ENCODE data around the gene TOP2B. TPM values are rescaled to one million over a fixed set of nuclear protein-coding genes. Genes with fewer than 3 reads are reported as not detected.

TOP2B gene
- total RNA-seq, 1 donor from 2014 or later, result 192 TPM

DNA sequence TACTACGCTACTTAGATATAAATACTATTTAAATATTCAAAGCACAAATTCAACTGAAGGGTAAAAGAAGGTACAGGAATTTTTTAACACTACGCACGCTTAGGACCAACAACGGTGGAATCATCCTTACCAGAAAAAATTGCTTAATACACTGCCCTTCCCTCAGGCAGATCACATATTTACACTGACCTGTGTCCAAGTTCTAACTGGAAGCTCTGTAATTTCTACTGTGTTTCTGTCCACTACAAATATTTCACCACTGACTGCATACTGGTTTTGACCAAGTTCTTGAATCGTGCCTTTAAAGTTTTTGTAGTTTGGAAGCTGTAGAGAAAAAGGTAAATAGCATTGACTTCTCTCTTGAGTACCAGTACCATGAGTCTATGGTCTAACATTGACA lies 44.2 kb downstream of the TOP2B start:
- no peak for DNase-seq (ENCODE audit: low spot score)

DNA sequence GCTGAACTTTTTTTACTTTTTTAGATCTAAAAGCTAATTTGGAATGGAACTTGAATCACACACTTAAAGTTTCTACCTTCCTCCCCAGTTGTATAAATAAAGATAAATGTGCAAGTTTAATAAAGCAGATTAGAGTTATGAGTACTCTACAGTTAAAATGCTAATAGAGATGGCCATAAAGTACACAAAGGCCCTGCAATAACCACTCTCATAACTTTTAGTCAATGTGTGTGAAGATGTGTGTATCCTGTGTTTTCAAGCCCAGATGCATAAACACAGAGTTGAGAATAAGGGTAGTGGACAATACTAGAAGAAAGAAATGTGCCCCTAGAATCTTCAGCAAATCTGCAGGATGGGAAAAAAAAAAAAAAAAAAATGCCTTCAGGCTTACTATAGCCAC lies 45.3 kb downstream of the TOP2B start:
- DNase-seq (ENCODE audit: low spot score), result no peak

DNA sequence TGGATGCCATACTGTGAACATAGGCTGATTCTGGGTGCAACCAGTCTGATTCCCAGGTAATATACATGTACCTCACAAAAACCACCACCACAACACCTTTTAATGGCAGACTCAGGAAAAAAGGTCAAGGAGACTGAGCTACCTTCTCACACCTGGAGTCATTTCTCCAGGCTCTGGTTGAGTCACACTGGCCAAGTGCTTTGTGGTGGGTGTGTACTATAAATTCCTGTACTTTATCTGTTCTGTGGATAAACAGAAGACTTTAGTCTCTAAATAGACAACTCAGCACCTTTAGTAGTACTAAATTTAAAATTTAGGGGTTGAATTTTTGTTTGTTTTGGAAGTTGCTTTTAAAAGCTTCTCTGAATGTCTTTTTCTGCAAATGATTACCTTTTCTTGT lies 46.7 kb downstream of the TOP2B start:
- DNase-seq (ENCODE audit: low spot score), result no peak

DNA sequence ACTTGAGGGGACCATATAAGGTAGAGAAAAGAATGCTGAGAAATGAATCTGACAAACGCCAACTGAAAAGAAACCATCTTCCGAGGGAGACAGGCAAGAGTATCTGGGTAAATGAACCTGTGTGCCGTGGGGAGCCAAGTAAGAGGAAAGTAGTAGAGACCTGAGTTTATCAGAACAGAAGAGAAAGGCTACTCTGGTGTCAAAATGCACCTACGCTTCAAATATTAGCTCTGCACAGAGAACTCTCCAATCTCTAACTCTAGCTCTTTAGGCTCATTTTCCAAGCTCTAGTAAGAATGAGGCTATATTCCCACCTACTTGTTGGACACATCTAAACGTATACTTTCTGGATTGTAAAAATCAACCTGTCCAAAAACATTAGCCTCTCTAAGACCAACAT lies 53.5 kb downstream of the TOP2B start:
- DNase-seq (ENCODE audit: low spot score), result no peak

DNA sequence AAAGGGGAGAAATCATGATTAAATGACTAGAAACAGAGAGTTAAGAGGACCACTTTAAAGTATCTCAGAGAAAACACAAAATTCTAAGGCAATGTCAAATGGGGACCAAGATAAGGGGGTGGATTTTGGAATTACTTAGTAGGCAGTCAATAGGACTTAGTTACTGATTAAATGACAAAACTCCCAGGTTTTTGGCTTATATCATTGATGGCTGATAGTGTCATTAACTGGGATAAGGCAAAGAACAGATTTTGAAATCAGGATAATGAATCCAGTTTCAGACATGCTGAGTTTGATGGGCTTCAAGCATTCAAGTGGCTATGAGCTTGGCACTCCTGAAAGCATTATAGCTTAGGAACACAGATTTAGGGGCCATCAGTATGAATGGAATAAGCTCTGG lies 53.9 kb downstream of the TOP2B start:
- no peak for DNase-seq (ENCODE audit: low spot score)

DNA sequence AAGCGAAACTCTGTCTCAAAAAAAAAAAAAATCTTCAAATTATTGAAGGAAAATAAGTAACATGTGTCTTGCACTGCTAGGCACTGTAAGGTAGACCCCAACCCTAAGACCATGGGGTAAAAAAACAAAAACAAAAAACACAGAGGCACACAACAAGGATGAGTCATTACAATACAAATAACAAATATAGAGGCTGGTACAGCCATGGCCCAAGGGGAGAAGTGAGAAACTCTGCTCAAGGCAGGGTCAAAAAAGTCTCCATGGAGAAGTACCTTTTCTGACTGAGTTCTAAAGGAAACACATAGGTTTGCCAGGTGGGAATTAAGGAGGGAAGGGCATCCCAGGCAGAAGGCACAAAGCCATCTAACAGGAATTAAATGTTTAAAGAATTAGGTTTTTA lies 54.5 kb downstream of the TOP2B start:
- no peak for DNase-seq (ENCODE audit: low spot score)

DNA sequence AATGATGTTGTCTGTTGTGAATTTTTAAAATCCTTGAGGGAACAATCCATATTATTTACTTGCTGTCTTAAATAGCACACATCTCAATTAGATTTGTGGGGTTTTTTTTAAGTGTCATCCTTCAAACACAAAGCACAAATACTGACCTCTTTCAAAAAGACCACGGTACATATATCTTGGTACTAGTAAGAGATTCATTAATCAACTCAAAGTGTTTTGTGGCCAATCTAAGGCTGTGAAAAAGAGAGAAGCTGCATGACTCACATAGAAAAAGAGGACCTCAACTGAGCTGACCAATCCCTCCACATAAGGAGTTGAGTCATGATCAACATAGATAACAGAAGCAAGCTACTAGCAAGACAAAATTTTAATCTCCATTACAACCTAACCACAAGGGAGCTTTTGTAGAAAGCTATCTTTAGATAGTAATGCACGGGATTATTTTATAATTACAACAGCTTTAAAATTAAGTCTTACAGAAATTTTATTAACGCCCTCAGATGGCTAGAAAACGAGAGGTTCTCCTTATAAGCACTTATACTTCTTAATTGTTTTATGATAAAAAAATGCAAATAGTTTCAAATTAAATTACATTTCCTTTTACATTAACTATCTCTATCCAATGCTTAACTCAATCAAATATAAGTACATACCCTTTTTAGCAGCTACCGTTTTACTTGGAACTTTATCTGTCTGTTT lies 60.5 kb downstream of the TOP2B start:
- no peak for DNase-seq (ENCODE audit: low spot score)

DNA sequence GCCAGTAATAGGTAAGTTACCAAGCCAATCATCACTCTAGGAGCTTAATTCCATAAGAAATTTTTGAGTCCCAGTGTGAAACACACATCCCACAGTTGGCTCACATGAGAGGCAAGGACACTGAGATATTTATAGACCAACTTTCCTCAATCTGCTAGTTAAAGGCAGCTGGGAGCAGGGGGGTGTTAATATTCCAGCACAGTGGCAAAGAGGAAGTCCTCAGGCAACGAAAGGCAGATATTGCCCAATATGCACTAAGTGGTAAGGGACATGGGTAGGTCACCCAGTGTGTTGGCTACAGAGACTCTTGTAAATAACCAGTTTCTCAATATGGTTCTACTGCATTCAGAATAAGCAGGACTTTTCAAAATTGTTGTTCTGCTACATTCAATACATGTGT lies 61.0 kb downstream of the TOP2B start:
- no peak for DNase-seq (ENCODE audit: low spot score)

DNA sequence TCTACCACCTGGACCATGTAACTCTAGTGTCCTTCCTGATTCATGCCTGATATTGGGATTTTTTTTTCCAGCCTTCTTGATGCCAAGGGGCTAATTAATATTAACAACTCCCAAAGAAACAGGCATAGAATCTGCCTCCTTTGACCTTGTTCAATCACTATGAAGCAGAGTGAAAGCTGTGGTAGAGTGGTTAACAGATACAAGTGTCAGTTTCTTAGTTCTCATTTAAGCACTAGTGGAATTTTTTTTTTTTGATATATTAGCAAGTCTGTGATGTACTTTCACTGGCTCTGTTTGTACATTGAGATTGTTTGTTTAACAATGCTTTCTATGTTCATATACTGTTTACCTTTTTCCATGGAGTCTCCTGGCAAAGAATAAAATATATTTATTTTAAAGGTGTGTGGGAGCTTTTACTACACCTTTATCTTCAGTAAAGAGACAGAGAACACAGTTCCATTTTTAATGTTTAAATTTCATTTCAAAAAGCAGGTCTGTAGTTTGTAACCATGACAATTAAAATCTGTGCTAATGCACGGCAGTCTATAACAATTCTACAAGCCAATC lies 67.1 kb downstream of the TOP2B start:
- no peak for DNase-seq (ENCODE audit: low spot score)

DNA sequence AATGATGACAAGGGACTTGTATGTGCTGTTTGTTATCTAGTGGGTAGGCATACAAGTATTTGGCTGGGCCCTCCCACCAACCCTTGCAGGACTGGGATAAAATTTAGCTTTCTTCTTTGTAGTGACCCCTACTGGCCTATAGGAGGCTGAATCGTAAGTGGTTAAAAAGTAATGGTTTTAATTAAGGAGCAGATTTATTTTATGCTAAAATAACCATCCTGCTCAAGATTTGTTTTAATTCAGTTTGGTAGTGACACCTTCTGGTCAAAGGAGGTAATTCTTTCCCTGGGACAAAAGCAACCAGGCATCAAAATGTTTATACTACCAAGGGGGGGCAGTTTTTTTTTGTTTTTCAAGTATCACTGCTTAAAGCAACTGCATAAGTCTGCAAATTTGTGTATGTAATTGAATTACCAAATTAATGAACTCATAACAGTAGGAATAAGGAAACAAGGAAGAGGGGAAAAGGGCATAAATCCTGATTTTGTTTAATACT lies 70.7 kb downstream of the TOP2B start:
- no peak for DNase-seq (ENCODE audit: low spot score)

DNA sequence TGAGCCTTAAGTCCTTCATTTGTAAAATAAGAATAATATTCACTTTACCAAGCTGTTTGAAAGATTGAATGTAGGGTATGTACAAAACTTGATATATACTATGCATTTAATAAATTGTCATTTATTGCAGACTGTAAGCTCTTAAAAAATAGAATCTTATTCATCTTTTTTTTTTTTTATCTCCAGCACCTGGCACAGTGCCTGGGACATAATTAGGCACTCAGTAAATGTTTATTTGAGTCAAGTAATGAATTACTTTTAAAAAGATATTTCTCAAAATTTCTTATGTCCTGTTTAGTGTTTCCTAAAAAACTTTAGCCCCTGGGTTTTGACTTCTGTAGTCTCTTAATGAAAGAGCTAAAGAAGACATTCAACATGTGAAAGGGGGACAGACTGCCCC lies 71.7 kb downstream of the TOP2B start:
- no peak for DNase-seq (ENCODE audit: low spot score)

DNA sequence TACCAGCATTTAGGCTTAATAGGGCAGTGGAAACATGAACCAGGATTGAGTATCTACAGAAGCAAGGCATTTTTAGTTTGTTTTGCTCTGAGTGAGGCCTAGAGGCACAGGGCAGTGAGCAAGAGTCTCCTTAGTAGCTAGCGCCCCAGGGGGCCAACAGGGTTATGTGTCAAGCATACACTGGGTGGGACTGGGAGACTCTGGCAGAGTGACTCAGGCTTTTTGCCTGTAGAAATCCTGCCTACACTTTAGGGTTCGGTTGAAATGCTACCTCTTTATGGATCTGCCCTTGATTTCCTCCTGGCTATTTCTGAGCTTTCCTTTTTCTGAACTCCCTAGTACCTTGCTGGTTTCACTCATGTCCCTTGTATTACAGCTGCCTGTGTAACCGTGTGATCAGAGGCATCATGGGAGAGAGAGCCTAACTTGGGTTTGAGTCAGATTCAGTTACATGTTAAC lies 72.2 kb downstream of the TOP2B start:
- DNase-seq (ENCODE audit: low spot score), result no peak

DNA sequence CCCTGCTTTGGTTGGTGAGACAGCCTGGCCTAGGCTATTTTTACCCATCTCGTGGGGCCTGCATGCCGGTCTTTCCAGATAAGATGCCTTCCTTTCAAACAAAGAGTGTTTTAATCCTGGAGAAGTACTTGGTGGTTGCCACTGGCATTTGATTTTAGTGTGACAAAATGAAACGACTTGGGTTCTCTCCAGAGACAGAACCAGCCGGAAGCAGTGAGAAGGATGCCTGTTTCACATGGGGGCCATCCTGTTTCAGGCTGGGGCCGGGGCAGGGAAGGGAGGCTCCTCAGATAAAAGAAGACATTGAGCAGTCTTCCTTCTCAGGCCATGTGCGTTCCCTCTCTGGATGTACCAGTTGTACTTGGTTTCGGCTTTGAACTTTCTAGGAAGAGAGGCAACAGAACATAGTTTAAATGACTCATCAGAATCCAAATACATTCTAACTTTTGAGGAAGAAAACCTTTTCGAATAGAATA lies 74.9 kb downstream of the TOP2B start:
- no peak for DNase-seq (ENCODE audit: low spot score)

DNA sequence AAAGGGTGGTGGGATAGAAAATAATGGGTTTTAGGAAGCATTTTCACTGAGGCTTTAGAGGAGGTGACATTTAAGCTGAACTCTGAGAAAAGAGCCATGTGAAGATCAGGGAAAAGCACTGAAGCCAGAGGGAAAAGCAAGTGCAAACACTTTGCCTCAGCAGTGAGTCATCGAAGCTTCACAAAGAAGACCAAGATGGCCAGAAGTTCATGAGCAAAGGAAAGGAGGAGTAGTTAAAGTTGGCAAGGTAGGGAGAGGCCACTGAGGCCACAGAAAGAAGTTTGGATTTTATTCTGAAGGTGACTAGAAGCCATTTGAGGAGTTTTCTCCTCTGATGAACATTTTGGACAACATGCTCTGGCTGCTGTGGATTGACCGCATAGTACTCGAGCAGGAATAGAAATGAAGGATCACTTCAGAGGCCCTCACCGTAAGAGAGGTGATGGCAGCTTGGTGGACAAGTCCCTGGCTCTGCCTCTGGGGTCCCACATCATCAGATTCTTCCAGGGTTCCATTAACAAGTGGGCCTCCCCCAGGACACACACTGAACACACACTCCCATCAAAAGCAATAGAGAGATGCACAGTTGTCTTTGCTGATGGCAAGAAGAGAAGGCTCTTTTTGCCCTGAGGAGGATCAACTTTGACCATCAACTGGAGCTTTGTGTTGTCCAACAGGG lies 75.5 kb downstream of the TOP2B start:
- DNase-seq (ENCODE audit: low spot score), result no peak

DNA sequence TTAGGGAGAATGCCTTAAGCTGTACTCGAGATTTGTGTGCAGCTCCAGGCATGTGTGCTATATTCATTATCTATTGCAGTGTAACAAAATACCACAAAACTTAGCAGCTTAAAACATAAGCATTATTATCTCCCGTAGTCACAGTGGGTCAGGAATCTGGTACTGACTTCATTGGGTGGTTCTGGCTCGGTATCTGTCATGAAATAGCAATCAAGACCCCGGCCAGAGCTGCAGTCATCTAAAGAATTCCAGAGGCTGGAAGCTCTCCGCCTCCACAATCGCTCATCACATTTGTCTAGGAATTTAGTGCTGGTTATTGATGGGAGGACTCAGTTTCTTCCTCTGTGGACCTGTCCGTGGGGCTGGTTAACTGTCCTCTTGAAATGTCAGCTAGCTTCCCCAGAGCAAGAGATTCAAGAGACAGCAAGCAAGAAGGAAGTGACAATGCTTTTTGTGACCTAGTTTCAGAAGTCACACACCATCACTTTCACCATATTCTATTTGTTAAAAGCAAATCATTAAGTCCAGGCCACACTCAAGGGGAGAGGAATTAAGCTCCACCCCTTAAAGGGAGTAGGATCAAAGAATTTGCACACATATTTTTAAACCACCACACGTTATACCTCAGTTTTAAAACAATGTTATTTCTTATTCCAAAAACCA lies 76.1 kb downstream of the TOP2B start:
- DNase-seq (ENCODE audit: low spot score), result no peak

DNA sequence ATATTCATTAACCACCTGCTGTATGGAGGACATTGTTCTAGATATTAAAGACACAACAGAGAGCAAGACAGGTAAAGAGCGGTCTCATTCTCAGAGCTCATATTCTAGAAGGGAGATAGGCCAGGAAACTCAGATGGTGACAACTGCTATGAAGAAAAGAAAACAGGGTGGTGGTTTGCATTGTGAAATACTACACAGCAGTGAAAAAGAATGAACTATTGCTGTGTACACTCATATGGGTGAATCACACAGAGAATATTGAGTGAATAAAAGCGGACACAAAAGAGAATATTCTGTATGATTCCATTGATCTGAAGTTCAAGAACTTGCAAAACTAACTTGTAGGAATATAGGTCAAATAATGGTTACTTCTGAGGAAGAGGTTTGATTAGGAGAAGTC lies 76.7 kb downstream of the TOP2B start:
- DNase-seq (ENCODE audit: low spot score), result no peak

DNA sequence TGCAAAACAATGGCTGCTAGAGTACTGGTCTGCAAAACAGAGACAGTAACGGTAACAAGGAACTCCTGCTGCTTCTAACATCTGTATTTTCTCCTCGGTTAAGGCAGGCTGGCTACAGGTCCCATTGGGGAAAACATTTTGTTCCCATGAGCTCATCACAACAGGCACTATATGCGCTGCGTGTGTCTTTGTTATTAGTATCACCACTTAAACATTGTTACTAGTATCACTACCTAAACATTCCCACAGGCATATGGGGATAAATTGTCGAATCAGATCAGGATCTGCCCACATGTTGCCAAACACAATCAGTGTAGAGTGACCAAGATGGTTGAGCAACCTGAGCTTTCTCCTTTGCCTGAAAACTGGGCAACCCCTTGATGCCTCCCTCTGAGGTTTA lies 77.2 kb downstream of the TOP2B start:
- no peak for DNase-seq (ENCODE audit: low spot score)

DNA sequence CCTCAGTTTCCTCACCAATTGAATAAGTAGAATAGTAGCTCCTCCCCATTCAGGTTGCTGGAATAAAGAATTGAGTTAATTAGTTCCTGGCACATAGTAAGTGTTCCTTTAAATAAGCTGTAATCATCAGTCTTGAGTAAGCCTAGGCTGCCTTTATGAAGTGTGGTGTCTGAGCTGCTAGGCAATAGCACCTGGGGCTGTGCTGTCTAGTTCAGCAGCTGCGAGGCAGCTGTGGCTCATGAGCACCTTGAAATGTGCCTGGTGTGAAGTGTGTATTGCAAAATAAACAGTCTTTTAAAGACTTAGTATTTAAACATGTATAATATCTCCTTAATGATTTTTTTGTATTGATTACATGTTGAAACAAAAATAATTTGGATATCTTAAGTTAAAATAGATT lies 77.6 kb downstream of the TOP2B start:
- DNase-seq (ENCODE audit: low spot score), result no peak

DNA sequence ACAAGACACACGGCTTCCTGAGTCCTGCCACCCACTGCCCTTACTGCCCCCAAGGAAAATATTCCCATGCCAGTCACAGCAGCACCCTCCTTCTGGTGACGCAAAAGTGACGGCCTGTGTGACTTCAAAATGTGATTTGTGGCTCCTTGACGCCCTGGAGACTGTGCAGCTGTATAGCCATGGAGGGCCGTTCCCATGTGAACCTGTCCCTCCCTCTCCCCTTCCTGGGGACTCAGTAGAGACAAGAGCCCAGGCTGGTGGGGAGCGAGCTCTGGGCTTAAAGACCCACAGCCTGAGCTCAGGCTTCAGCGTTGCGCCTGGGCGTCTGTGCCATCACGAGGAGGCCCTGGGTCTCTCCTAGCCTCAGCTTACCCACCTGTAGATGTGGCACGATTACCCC lies 78.2 kb downstream of the TOP2B start:
- DNase-seq (ENCODE audit: low spot score), result no peak

DNA sequence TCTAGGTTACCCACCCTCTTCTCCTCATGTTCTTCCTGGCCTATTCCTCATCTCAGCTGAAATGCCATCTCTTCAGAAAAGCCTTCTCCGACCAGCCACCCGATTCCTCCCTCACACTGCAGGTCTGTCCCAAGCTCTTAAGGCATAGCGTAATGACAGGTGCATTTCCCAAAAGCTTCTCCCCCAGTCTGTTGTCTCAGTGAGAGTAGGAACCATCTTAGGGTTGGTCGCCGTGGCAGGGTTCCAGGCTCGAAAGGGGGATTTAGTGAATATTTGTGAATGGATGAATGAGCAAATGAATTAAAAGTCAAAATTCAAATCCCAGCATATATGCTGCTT lies 78.6 kb downstream of the TOP2B start:
- no peak for DNase-seq (ENCODE audit: low spot score)

DNA sequence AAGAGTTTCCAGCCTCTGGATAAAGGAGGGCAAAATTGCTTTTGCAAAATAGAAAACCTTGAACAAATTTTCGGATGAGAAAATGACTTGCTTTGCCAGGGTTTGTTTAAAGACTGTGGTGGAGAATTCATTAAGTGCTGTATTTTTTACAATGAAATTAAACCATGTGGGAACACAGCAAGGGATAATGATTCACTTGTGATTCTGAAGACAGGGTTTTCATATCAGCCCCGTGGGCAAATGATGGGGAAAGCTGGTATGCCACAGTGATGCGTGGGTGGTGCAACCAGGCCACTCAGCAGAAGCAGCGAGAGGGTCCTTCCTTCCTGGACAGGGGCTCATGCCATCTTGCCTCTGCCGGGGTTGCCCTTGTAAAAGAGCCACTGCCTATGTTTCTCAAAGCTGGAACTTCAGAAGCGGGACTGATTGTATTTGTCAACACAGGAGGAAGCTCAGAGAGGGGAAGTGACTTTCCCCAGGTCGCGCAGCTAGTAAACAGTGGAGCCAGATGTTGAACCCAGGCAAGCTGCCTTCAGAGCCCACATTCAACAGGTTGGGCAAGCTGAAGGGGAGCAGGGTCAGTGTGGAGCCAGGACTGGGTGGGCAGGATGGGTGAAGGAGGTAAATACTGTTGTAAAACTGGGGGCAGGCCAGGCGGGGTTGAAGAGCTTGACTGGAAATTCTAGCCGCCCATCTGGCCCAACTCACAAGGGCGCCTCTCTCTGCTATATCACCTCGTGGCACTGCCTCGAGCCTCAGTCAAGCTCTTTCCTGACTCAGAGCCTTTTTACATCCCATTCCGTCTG lies 79.1 kb downstream of the TOP2B start:
- no peak for DNase-seq (ENCODE audit: low spot score)

Data from ureter (tissue), 1 donor.